HEK293 (cell line): ENCODE data around the gene GSG1L.

Source experiments
- BCL11A ChIP-seq: fragments of 450-650 bp; formaldehyde crosslinking; IDR thresholded peaks from 2 replicates; pipeline ENCODE4 v1.5.1; 2016; ENCODE audit warnings: low read depth, missing biosample characterization, missing genetic modification characterization
- YY1 ChIP-seq: fragments of 450-650 bp; formaldehyde crosslinking; IDR thresholded peaks from 2 replicates; pipeline ENCODE4 v1.5.1; 2018; ENCODE audit warnings: missing biosample characterization, missing genetic modification characterization
- ZBTB17 ChIP-seq: fragments of 450-650 bp; formaldehyde crosslinking; IDR thresholded peaks from 2 replicates; pipeline ENCODE4 v1.5.1; 2016; ENCODE audit warnings: missing biosample characterization, missing genetic modification characterization
- ZBTB20 ChIP-seq: fragments of 450-650 bp; formaldehyde crosslinking; IDR thresholded peaks from 2 replicates; pipeline ENCODE4 v1.5.1; 2016; ENCODE audit warnings: missing biosample characterization, missing genetic modification characterization
- ZNF138 ChIP-seq: fragments of 450-650 bp; formaldehyde crosslinking; IDR thresholded peaks from 2 replicates; pipeline ENCODE4 v1.5.1; 2016; ENCODE audit warnings: missing biosample characterization, missing genetic modification characterization, borderline replicate concordance
- ZNF558 ChIP-seq: fragments of 450-650 bp; formaldehyde crosslinking; IDR thresholded peaks from 2 replicates; pipeline ENCODE4 v1.5.1; 2016; ENCODE audit warnings: missing biosample characterization, missing genetic modification characterization
- ZNF747 ChIP-seq: fragments of 450-650 bp; formaldehyde crosslinking; IDR thresholded peaks from 2 replicates; pipeline ENCODE4 v1.5.1; 2016; ENCODE audit warnings: missing biosample characterization, missing genetic modification characterization
- TF ChIP-seq, protein P1 (sequence below): sonication (generic); formaldehyde crosslinking; IDR thresholded peaks from 2 replicates; pipeline ENCODE4 v1.8.1; 2022; ENCODE audit warnings: mild to moderate bottlenecking, moderate library complexity, missing genetic modification reagents
- TF ChIP-seq, protein P2 (sequence below): fragments of 450-650 bp; formaldehyde crosslinking; IDR thresholded peaks from 2 replicates; pipeline ENCODE4 v1.5.1; 2016; ENCODE audit warnings: missing biosample characterization, missing genetic modification characterization
- TF ChIP-seq, protein P3 (sequence below): fragments of 450-650 bp; formaldehyde crosslinking; IDR thresholded peaks from 2 replicates; pipeline ENCODE4 v1.5.1; 2016; ENCODE audit warnings: missing biosample characterization, missing genetic modification characterization

DNA sequence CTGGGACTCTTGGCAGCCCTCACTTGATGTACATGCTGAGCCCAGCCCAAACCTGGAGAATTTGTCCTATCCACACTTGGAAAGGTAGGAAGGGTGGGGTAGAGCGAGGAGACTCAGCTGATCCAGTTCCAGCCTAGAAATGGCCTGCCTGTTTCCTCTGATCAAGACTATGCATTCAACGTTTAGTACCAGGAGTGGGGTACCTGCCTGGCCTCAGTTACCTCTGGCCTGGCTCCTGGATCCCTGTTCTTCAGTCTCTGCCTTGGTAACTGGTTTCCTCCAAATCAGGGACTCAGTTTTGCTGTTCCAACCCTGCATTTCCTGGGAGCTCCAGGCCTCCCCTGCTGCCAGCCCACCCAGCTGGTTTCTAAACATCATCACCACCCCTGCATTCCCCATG, 233.5 kb downstream of the GSG1L start:
- TF ChIP-seq BCL11A, result no peak
- no peak for TF ChIP-seq ZNF558 (tag by site-specific recombination)
- TF ChIP-seq ZNF138, result no peak
- TF ChIP-seq, protein P1, sequence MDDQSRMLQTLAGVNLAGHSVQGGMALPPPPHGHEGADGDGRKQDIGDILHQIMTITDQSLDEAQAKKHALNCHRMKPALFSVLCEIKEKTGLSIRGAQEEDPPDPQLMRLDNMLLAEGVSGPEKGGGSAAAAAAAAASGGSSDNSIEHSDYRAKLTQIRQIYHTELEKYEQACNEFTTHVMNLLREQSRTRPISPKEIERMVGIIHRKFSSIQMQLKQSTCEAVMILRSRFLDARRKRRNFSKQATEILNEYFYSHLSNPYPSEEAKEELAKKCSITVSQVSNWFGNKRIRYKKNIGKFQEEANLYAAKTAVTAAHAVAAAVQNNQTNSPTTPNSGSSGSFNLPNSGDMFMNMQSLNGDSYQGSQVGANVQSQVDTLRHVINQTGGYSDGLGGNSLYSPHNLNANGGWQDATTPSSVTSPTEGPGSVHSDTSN (CRISPR knock-in tag), result no peak
- TF ChIP-seq, protein P2, sequence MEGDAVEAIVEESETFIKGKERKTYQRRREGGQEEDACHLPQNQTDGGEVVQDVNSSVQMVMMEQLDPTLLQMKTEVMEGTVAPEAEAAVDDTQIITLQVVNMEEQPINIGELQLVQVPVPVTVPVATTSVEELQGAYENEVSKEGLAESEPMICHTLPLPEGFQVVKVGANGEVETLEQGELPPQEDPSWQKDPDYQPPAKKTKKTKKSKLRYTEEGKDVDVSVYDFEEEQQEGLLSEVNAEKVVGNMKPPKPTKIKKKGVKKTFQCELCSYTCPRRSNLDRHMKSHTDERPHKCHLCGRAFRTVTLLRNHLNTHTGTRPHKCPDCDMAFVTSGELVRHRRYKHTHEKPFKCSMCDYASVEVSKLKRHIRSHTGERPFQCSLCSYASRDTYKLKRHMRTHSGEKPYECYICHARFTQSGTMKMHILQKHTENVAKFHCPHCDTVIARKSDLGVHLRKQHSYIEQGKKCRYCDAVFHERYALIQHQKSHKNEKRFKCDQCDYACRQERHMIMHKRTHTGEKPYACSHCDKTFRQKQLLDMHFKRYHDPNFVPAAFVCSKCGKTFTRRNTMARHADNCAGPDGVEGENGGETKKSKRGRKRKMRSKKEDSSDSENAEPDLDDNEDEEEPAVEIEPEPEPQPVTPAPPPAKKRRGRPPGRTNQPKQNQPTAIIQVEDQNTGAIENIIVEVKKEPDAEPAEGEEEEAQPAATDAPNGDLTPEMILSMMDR (tag by site-specific recombination), result no peak
- no peak for TF ChIP-seq YY1 (tag by site-specific recombination)
- TF ChIP-seq ZBTB20 (tag by site-specific recombination), result no peak
- TF ChIP-seq ZNF747 (tag by site-specific recombination), result no peak
- no peak for TF ChIP-seq ZBTB17 (tag by site-specific recombination)
- TF ChIP-seq, protein P3, sequence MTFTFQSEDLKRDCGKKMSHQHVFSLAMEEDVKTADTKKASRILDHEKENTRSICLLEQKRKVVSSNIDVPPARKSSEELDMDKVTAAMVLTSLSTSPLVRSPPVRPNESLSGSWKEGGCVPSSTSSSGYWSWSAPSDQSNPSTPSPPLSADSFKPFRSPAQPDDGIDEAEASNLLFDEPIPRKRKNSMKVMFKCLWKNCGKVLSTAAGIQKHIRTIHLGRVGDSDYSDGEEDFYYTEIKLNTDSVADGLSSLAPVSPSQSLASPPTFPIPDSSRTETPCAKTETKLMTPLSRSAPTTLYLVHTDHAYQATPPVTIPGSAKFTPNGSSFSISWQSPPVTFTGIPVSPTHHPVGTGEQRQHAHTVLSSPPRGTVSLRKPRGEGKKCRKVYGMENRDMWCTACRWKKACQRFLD (tag by site-specific recombination), result no peak
